ENCODE data around the gene METTL23.

The METTL23 gene

DNA sequence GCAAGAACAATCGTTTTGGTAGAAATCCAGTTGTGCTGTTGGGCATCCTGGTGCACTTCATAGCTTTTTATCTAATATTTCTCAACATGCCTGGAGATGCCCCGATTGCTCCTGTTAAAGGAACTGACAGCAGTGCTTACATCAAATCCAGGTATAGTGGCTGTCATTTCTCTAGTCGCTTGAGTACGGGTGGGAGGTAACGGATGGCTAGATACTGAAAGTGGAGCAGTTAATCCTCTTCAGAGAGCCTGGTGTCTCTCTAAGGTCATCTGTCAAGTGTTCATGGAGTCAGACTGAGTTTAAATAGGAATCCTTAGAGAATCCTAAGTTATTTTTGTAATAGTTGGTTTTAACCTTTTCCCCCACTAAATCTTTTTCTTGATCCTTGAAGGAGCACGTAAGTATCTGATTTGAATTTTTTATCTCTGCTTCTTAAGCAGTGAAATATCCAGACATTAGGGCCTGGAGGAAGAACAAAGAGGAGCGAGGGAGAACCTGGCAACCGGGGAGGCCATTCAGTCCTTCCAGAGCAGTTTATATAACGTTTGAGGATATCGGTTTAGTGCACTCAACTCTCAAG lies 48.5 kb downstream of the METTL23 start:
- H3K27me3 ChIP-seq: no peaks in the 10 kb centered on the region
- H3K4me1 ChIP-seq: peaks cover 6% of the 10 kb centered on the region; the same call in 1 of the 2 replicates
- TF ChIP-seq, protein P1, sequence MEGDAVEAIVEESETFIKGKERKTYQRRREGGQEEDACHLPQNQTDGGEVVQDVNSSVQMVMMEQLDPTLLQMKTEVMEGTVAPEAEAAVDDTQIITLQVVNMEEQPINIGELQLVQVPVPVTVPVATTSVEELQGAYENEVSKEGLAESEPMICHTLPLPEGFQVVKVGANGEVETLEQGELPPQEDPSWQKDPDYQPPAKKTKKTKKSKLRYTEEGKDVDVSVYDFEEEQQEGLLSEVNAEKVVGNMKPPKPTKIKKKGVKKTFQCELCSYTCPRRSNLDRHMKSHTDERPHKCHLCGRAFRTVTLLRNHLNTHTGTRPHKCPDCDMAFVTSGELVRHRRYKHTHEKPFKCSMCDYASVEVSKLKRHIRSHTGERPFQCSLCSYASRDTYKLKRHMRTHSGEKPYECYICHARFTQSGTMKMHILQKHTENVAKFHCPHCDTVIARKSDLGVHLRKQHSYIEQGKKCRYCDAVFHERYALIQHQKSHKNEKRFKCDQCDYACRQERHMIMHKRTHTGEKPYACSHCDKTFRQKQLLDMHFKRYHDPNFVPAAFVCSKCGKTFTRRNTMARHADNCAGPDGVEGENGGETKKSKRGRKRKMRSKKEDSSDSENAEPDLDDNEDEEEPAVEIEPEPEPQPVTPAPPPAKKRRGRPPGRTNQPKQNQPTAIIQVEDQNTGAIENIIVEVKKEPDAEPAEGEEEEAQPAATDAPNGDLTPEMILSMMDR (IDR thresholded peaks at IDR 0.05; ENCODE audit: low read depth, low read length): no peak
- peaks cover 26% of the 10 kb centered on the region for H3K36me3 ChIP-seq
- H3K9me3 ChIP-seq: no peaks in the 10 kb centered on the region
- no peak overlapping the region for H3K4me3 ChIP-seq (ENCODE audit: low read depth, low read length)
- DNase-seq: no peak

DNA sequence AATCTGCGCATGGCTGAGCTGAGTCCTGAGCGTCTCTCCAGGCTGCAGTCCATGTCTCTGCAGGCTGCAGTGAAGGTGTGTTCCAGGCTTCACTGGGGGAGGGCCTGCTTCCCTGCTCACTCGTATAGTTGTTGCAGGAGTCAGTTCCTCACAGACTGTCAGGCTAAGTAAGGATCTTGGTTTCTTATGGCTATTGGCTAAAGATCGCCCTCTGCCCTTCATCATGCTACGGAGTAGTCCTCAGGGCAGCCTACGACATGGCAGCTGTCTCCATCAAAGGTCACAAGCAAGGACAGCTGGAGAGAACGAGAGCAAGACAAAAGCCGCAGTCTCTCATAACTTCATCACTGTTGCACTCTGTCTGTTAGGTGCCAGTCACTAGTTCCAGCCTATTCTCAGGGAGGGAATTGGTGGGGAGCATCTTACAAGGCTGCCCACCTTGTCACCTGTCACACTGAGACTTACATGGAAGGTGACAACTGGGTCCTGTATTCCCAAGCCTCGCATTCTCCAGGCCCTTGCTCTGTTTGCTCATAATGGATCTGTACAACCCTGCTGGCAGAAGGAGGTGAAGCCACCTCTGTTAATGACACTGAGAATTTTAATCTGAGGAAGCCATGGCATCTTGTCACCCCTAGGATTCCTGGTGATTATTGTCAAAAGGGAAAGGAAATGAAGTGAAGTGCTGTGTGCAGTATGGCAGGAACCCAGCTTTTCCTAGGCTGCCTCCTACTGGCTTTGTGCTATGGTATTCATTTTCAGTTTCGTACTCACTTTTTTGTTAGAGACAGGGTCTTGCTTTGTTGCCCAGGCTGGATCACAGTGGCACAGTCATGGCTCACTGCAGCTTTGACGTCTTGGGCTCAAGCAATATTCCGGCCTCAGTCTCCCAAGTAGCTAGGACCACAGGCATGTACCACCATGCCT lies 54.7 kb downstream of the METTL23 start:
- H3K4me1 ChIP-seq: no peaks in the 10 kb centered on the region
- no peak overlapping the region for H3K4me3 ChIP-seq (ENCODE audit: low read depth, low read length)
- H3K36me3 ChIP-seq: peaks cover 10% of the 10 kb centered on the region; the same call in 1 of the 2 replicates
- no peak for DNase-seq
- H3K9me3 ChIP-seq: no peaks in the 10 kb centered on the region
- H3K27me3 ChIP-seq: no peaks in the 10 kb centered on the region
- TF ChIP-seq, protein P1 (IDR thresholded peaks at IDR 0.05; ENCODE audit: low read depth, low read length): peak; percentile 37

DNA sequence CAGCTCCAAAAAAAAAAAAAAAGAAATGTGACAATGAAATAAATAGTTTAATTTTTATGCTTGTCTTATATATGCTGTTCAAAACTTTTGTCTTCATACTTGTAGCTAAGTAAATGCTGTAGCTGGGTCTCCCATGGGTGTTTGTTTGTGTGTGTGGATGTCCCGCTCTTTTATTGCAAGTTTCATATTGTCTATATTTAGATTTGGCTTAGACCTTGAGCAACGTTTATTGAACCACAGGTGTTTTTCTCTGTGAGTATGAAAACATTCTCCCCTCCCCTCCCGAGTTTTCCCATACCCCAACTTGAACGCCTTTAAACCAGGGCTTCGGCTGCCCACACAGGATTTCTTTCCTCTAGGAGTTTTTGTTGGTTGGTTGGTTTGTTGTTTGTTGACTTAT lies 56.5 kb downstream of the METTL23 start:
- TF ChIP-seq, protein P1 (IDR thresholded peaks at IDR 0.05; ENCODE audit: low read depth, low read length): no peak
- DNase-seq: no peak

More for the DNA sequence above, 56.5 kb downstream of the METTL23 start:
- peaks cover 8% of the 10 kb centered on the region; the same call in 1 of the 2 replicates for H3K36me3 ChIP-seq
- H3K4me3 ChIP-seq (ENCODE audit: low read depth, low read length): no peak overlapping the region
- H3K4me1 ChIP-seq: no peaks in the 10 kb centered on the region
- H3K9me3 ChIP-seq: no peaks in the 10 kb centered on the region
- H3K27me3 ChIP-seq: no peaks in the 10 kb centered on the region

All from BE2C (cell line).